ENCODE results near the gene KIAA0319L.

KIAA0319L gene

GRCh38 chr1:35452106-35452774 lies 105.0 kb downstream of the KIAA0319L start:
- Histone ChIP-seq H3K4me3 (peak overlapping the region; percentile 42), H3K27ac (peak overlapping the region; percentile 94), H3K9me3 (ENCODE audit: low read depth, low read length) (no peaks in the 10 kb centered on the region), H3K36me3 (ENCODE audit: insufficient read depth, low read length) (peaks cover 7% of the 10 kb centered on the region; the same call in 1 of the 2 replicates), H3K9ac (ENCODE audit: insufficient read length) (peak overlapping the region; percentile 4)
- peak; percentile 58 for DNase-seq (ENCODE audit: low read depth, low spot score)
- TF ChIP-seq EZH2 (IDR thresholded peaks at IDR 0.05) (no peak), POLR2AphosphoS5 (IDR thresholded peaks at IDR 0.05; ENCODE audit: borderline replicate concordance, low read depth, low read length) (no peak), FOXP2 (optimal IDR thresholded peaks at IDR 0.05; ENCODE audit: control extremely low read depth, extremely low read length, insufficient read depth) (no peak)

- Histone ChIP-seq H3K9me3 (ENCODE audit: low read depth, low read length) (no peaks in the 10 kb centered on the region), H3K36me3 (ENCODE audit: insufficient read depth, low read length) (peaks cover 7% of the 10 kb centered on the region; the same call in 1 of the 2 replicates), H3K9ac (ENCODE audit: insufficient read length) (no peak overlapping the region), H3K4me3 (no peak overlapping the region; the same call in 1 of the 2 replicates), H3K27ac (peak overlapping the region; percentile 94)
- no peak for DNase-seq (ENCODE audit: low read depth, low spot score)
- TF ChIP-seq EZH2 (IDR thresholded peaks at IDR 0.05) (no peak), POLR2AphosphoS5 (IDR thresholded peaks at IDR 0.05; ENCODE audit: borderline replicate concordance, low read depth, low read length) (no peak), FOXP2 (optimal IDR thresholded peaks at IDR 0.05; ENCODE audit: control extremely low read depth, extremely low read length, insufficient read depth) (no peak)
Observed at GRCh38 chr1:35451125-35451528, 106.1 kb downstream of the KIAA0319L start.

- Histone ChIP-seq H3K4me3 (no peak overlapping the region), H3K36me3 (ENCODE audit: insufficient read depth, low read length) (peaks cover 7% of the 10 kb centered on the region; the same call in 1 of the 2 replicates), H3K9me3 (ENCODE audit: low read depth, low read length) (no peaks in the 10 kb centered on the region), H3K27ac (no peak overlapping the region), H3K9ac (ENCODE audit: insufficient read length) (no peak overlapping the region)
- no peak for DNase-seq (ENCODE audit: low read depth, low spot score)
- TF ChIP-seq EZH2 (IDR thresholded peaks at IDR 0.05), result no peak
- TF ChIP-seq FOXP2 (optimal IDR thresholded peaks at IDR 0.05; ENCODE audit: control extremely low read depth, extremely low read length, insufficient read depth), result no peak
- no peak for TF ChIP-seq POLR2AphosphoS5 (IDR thresholded peaks at IDR 0.05; ENCODE audit: borderline replicate concordance, low read depth, low read length)
Observed at GRCh38 chr1:35449334-35450008, 107.7 kb downstream of the KIAA0319L start.

GRCh38 chr1:35448344-35448801 lies 108.8 kb downstream of the KIAA0319L start:
- no peak for DNase-seq (ENCODE audit: low read depth, low spot score)
- Histone ChIP-seq H3K9ac (ENCODE audit: insufficient read length) (no peak overlapping the region), H3K4me3 (no peak overlapping the region), H3K36me3 (ENCODE audit: insufficient read depth, low read length) (peaks cover 5% of the 10 kb centered on the region; the same call in 1 of the 2 replicates), H3K27ac (no peak overlapping the region), H3K9me3 (ENCODE audit: low read depth, low read length) (no peaks in the 10 kb centered on the region)
- TF ChIP-seq EZH2 (IDR thresholded peaks at IDR 0.05), result no peak
- no peak for TF ChIP-seq FOXP2 (optimal IDR thresholded peaks at IDR 0.05; ENCODE audit: control extremely low read depth, extremely low read length, insufficient read depth)
- no peak for TF ChIP-seq POLR2AphosphoS5 (IDR thresholded peaks at IDR 0.05; ENCODE audit: borderline replicate concordance, low read depth, low read length)

GRCh38 chr1:35447278-35447677 lies 109.9 kb downstream of the KIAA0319L start:
- Histone ChIP-seq H3K9ac (ENCODE audit: insufficient read length) (no peak overlapping the region), H3K9me3 (ENCODE audit: low read depth, low read length) (no peaks in the 10 kb centered on the region), H3K4me3 (no peak overlapping the region), H3K27ac (no peak overlapping the region), H3K36me3 (ENCODE audit: insufficient read depth, low read length) (peaks cover 4% of the 10 kb centered on the region; the same call in 1 of the 2 replicates)
- no peak for DNase-seq (ENCODE audit: low read depth, low spot score)
- TF ChIP-seq EZH2 (IDR thresholded peaks at IDR 0.05) (no peak), FOXP2 (optimal IDR thresholded peaks at IDR 0.05; ENCODE audit: control extremely low read depth, extremely low read length, insufficient read depth) (no peak), POLR2AphosphoS5 (IDR thresholded peaks at IDR 0.05; ENCODE audit: borderline replicate concordance, low read depth, low read length) (no peak)

- TF ChIP-seq FOXP2 (optimal IDR thresholded peaks at IDR 0.05; ENCODE audit: control extremely low read depth, extremely low read length, insufficient read depth) (no peak), EZH2 (IDR thresholded peaks at IDR 0.05) (no peak), POLR2AphosphoS5 (IDR thresholded peaks at IDR 0.05; ENCODE audit: borderline replicate concordance, low read depth, low read length) (no peak)
- no peak for DNase-seq (ENCODE audit: low read depth, low spot score)
- Histone ChIP-seq H3K36me3 (ENCODE audit: insufficient read depth, low read length) (no peaks in the 10 kb centered on the region; the same call in 1 of the 2 replicates), H3K4me3 (no peak overlapping the region), H3K9ac (ENCODE audit: insufficient read length) (no peak overlapping the region), H3K27ac (no peak overlapping the region), H3K9me3 (ENCODE audit: low read depth, low read length) (no peaks in the 10 kb centered on the region)
Observed at GRCh38 chr1:35444519-35444774, 112.8 kb downstream of the KIAA0319L start.

GRCh38 chr1:35443768-35444518 lies 113.3 kb downstream of the KIAA0319L start:
- Histone ChIP-seq H3K4me3 (no peak overlapping the region), H3K9me3 (ENCODE audit: low read depth, low read length) (no peaks in the 10 kb centered on the region), H3K27ac (no peak overlapping the region), H3K36me3 (ENCODE audit: insufficient read depth, low read length) (no peaks in the 10 kb centered on the region; the same call in 1 of the 2 replicates), H3K9ac (ENCODE audit: insufficient read length) (no peak overlapping the region)
- no peak for TF ChIP-seq EZH2 (IDR thresholded peaks at IDR 0.05)
- TF ChIP-seq FOXP2 (optimal IDR thresholded peaks at IDR 0.05; ENCODE audit: control extremely low read depth, extremely low read length, insufficient read depth), result no peak
- no peak for DNase-seq (ENCODE audit: low read depth, low spot score)

GRCh38 chr1:35442734-35443133 lies 114.5 kb downstream of the KIAA0319L start:
- no peak for TF ChIP-seq FOXP2 (optimal IDR thresholded peaks at IDR 0.05; ENCODE audit: control extremely low read depth, extremely low read length, insufficient read depth)
- TF ChIP-seq EZH2 (IDR thresholded peaks at IDR 0.05), result no peak
- TF ChIP-seq POLR2AphosphoS5 (IDR thresholded peaks at IDR 0.05; ENCODE audit: borderline replicate concordance, low read depth, low read length), result no peak
- Histone ChIP-seq H3K36me3 (ENCODE audit: insufficient read depth, low read length) (no peaks in the 10 kb centered on the region; the same call in 1 of the 2 replicates), H3K9ac (ENCODE audit: insufficient read length) (no peak overlapping the region), H3K27ac (no peak overlapping the region), H3K9me3 (ENCODE audit: low read depth, low read length) (no peaks in the 10 kb centered on the region), H3K4me3 (no peak overlapping the region)
- no peak for DNase-seq (ENCODE audit: low read depth, low spot score)
